Activated T-cell treated with anti-CD3 and anti-CD28 coated beads for 4 hours (primary cell): ENCODE data around the gene MYOD1.

Experiments used
- DNase-seq: peaks from one replicate; pipeline ENCODE4 v3.0.0-alpha.2; 2020

Gene MYOD1

GRCh38 chr11:17751558-17751957, 32.2 kb downstream of the MYOD1 start:
- DNase-seq: no peak

DNA sequence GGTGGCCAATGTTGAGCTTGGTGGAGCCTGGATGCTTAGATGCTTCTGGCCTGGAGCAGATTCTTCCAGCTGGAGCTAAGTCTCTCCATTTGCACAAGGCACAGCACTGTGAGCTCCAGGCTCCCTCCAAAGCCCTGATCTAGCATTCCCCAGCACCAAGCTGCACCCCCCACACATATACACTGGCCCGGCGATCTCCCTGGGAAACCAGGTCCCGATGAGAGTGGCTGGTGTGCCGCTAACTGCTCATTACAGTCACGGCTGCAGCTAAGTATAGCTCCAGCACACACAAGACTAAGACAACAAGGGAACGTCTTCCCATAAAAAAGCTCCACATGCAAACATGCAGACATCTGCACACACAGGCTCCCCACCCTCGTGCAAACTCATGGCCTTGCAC, 32.8 kb downstream of the MYOD1 start:
- no peak for DNase-seq

- DNase-seq: no peak
These were observed 33.8 kb downstream of the MYOD1 start for GRCh38 chr11:17753153-17753552.

DNA sequence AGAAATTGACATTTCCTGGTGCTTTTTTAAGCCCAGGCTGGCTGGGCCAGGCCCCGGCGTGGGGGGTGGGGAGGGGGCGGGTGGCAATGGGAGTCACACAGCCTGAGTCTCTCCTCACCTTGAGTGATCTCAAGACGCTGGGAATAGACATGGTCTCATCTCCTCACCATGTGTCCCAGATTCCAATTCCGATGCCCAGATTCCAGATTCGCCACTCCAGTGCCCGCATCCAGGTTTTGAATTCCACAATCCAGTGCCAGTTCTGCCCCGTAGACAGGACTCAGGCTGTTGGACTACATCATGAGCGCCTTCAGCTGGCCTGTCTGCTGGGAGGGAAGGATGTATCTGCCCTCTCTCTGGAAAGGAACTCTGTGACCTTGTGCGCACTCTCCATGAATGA, 34.3 kb downstream of the MYOD1 start:
- DNase-seq: no peak

DNA sequence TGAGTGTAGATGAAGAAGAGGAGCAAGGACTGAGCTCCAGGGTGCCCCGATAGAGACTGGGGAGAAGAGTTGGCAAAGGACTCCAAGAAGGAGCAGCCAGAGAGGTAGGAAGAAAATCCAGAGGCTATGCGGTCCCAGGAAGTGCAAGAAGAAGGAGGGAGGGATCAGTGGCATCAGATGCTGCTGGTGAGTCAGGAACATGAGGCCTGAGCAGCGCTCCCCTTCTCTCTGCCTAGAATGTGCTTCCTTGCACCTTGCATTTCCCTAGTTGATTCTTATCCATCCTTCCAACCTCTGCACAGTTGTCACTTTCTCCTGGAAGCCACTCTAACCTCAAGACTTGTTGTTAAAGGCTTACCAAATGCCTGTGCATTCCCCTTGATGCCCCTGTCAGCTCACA, 36.5 kb downstream of the MYOD1 start:
- DNase-seq: no peak

DNA sequence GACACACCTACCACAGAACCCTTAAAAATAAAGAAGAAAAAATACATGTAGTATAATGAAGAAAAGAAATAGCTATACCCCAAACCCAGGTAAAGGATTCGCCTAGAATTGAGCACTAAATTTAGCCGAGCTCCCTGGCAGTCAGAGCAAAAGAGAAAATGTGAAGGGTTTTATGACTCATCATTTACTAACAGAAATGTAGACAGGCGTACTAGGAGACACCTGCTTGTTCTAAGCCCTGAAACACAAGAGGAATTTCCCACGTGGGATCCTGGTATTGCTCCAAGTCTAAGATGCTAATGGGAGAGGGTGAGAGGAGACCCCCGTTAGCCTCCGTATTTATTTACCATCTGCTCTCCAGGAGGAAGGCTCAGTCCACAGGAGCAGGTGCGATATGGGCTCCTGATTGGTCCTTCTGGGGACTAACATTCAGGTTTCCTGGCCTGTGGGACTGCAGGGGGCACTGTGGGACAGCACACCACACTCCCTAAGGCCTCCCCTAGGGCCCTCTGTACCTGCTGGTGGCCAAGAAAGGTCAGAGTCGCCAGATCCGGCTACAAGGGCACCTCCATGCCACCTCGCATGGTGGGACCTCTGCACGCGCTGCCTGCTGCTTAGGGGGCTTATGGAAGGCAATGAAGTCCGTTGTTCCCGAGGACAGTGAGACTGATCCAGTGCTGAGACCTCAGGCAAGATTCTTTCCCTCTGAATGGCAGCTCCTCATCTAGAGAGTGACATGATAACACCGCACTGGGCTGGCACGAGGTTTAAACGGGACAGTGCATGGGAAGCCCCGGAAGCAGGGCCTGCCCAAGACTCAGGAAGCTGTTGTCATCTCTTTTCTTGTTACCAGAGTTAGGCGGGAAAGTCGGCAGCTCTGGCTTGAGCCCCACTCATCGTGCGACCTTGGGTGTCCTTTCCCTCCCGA, 41.0 kb downstream of the MYOD1 start:
- DNase-seq: no peak

DNA sequence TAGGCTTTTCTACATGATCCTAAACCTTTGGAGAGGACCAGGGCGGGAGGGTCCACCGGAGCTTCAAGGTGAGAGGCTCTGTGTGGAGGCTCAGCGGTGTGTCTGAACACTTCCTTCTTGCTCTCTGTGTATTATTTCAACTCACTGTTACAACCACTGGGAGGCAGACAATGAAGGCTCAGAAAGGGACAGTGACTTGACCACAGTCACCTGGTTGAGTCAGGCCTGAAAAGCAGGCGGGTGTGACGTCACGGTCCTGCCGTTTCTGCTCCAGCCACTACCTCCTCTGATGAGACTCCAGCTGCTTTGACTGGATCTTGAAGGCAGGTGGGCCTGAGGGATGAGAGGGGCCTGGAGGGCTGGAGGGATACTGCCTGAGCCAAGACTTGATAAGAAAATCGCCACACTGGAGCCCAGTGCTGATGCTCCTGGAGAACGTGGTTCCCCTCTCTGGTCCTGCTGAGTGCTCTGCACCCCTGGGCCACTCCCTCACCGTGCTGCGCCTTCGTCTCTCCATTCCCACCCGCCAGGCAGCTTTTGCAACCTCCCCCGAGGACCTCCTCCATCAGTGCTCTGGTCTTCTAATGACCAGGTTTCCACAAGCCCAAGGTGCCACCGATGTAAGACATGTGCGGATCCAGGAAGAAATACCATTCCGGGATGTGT, 43.1 kb downstream of the MYOD1 start:
- no peak for DNase-seq

DNA sequence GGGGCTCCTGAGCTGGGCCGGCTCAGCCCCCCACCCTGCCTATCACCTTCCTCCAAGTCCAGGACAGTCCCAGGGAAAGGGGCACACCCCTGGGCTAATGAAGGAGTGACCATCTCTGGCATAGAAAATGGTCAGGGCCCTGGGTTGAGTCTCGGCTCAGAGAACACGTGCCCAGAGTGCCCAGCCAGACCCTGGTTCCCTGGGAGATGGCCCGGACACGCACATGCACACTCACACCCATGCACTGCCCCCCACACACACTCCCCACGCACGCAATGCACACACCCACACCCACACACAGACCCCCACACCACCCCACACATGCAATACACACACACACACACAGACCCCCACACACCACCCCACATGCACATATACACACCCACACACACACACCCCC, 43.9 kb downstream of the MYOD1 start:
- DNase-seq: no peak

DNA sequence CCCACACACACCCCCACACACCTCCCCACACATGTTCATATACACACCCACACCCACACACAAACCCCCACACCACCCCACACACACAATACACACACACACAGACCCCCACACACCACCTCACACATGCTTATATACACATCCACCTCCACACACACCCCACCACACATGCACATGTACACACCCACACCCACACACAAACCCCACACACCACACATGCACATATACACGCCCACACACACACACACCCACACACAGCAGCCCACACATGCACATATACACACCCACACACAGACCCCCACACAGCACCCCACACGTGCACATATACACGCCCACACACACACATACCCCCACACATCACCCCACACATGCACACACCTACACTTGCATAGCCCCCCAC, 44.3 kb downstream of the MYOD1 start:
- DNase-seq: no peak

- DNase-seq: no peak
These were observed 45.3 kb downstream of the MYOD1 start for GRCh38 chr11:17764446-17765218.

DNA sequence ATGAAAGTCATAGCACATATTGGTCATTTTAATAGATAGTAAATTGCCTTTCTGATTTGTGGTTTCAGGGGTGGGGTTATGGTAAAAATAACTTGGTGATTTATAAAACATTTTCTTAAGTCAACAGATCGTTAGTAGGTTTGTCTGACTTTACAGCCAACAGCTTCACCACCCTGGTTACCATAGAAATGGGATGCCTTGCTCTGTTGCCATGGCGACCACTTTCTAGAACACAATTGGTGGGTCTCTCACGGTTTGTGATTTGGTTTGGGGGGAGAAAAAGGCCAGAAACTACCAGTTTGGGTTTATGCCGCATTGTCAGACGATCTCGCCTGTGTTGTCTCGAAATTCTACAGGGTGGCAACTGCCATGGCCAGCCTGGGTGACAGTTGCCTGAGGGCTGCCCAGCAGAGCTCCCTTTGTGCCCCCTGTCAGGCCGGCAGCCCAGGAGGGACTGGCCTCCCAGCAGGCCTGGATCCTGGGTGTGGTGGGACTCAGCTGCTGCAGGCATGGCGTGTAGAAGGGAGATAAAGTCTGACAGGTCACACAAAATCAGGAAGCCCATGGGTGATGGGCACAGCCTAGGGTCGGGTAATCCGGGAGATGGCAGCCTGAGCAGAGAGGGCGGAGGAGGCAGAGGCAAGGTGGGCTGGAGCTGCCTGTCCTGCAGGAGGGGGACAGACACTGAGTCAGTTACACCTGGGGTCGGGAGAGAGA, 46.1 kb downstream of the MYOD1 start:
- DNase-seq: no peak

DNA sequence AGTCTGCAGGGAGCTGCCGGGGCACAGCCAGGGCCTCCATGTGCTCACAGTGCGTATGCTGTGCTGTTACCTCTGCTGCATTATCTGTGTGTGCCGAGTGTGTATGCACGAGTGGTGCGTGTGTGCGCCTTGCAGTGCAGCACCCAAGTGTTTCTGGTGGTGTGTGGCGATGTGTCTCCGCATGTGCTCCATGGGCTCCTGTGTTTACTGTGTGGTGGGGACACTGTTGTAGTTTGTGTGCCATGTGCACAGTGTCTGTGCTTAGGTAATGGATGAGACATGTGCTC, 46.6 kb downstream of the MYOD1 start:
- DNase-seq: no peak

GRCh38 chr11:17766590-17766989, 47.2 kb downstream of the MYOD1 start:
- no peak for DNase-seq

GRCh38 chr11:17767301-17767885, 48.0 kb downstream of the MYOD1 start:
- DNase-seq: no peak

DNA sequence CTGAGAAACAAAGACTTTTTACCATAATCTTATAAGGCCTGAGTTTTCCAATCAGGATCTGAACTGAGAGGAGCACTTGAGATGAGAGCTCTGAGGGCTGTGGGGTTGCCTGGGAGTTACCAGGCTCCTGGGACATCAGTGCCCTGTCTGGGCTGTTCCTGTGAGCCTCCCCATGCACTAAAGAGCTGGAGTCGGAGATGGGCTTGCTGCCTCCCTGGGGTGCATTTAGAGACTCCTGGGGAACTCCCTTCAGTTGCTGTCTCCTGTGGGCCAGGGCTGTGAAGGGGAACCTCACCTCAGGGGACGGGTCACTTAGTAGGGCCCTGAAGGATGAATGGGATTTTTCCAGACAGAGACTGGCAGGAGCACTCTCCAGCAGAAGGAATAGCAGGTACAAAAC, 48.5 kb downstream of the MYOD1 start:
- no peak for DNase-seq

DNA sequence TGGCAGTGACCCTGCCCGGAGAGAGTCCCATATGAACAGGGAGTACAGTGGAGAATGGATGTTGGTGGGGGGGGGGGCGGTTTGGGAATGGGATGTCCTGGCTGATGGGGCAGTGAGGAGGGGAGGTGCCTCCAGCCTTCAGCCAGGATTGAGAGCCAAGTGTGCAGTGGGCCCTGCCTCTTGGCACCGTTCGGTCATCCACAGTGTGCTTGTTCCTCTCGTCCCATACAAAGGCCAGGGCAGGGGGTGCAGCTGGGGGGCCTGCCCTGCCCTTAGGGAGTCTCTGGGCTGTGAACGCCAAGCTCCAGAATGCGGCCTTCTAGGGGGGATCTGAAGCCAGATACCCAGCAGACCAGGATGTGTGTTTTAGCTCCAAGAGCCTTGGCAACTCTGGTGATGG, 49.2 kb downstream of the MYOD1 start:
- no peak for DNase-seq

DNA sequence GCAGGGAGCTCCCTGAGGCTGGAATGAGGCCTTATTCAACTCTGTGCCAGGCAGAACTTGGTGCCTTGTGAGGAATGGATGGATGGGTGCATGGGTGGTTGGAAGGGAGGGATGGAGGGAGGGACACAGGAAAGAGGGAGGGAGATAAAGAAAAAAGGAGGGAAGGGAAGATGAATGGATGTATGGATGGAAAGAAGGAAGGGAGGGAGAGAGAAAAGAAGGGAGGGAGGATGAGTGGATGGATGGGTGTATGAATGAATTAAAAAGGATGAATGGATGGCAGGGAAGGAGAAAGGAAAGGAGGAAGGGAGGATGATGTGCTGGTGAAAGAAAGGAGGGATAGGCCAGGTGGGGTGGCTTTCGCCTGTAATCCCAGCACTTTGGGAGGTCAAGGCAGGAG, 49.8 kb downstream of the MYOD1 start:
- no peak for DNase-seq

- no peak for DNase-seq
These were observed 50.8 kb downstream of the MYOD1 start for GRCh38 chr11:17770048-17770652.

DNA sequence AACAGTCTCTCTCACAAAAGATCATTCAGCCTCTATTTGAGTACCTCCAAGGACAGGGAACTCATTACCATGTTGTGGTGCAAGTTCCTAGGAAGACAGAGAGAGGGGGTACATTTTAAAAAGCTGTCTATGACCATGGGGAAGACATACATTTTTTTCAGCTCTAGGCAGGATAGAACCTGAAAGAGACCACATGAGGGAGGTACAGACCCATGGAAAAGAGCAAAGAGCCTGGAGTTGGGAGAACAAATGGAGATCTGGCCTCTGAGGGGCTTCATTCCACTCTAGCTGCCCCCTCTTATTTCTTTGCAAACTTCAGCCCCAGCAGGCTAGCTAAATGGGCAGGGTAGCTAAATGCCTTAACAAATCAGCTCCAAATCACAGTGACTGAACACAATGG, 51.5 kb downstream of the MYOD1 start:
- no peak for DNase-seq

GRCh38 chr11:17771415-17771814, 52.0 kb downstream of the MYOD1 start:
- DNase-seq: no peak
